Amniotic epithelial cell (primary cell): ENCODE results near the gene USB1.
A peak's percentile ranks its signal among the peaks of the same experiment; 100 is the strongest.

Experiments used
- DNase-seq: peaks from one replicate; pipeline ENCODE4 v3.0.0-alpha.2; 2010; ENCODE audit warnings: low read depth

USB1 gene

DNA sequence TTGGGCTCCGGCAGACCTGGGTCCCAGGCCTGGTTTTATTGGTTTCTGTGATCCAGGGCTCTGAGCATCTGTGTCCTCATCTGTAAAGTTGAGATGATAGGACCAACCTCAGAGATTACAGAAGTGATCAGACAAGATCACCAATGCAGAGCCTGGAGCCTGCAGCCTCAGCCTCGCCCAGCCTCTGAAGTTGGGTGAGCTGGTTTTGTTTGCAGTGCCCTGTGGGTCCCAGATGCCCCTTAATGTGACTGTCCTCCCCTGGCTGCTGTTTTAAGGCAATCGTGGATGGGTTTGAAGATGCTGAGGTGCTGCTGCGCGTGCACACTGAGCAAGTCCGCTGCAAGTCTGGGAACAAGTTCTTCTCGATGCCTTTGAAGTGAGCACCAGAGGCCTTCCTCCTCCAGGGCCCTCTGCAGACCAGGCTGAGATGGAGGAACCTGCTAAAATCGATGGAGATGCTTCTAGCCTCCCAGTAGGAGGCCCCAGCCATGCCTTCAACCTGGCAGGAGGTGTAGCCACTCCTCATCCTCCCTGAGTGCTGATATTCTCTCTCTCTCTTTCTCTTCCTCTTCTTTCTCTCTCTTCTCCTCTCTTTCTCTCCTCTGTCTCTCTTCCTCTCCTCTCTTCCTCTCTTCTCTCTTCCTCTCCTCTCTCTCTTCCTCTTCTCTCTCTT, 18.8 kb downstream of the USB1 start:
- DNase-seq, result no peak

GRCh38 chr16:58020628-58021521, 19.7 kb downstream of the USB1 start:
- DNase-seq, result no peak

DNA sequence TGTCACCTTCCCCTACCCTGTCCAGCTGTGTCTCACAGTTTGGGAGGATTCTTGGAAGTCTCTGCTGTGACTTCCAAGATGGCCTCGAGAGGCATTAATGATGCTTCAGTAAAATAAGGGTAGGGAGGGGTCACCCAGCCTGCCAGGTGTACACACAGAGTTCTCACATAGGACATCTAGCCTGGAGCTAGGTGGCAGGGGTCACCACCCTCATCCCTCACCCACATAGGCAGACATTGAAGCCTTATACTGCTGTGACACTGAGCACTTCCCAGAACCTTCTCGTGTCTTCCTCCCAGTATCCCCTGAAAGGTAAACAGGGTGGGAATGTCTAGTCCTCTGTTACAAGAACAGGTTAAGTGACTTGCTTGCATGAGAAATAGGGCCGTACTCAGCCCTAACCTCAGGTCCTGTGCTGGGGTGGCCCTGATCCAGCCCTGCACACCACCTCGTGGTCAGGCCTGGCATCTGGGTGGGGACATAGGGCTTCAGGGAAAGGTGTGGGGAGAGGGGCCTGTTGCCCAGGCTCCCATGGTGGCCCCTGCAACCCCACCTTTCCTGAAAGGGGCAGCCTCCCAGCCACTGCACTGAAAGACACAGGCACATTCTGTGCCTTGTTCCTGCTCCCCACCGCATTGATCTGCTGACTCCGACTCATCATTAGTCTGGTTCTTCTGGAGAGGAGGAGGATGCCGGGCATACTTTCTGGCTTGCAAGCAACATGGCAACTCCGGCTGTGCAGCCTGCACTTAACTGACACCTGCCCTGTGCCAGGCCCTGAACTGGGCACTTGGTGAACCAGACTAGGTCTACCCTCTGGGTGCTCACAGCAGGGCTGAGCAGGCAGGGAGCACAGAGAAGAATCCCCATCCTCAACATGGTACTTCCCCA, 20.7 kb downstream of the USB1 start:
- DNase-seq, result peak; percentile 55

- DNase-seq, result peak; percentile 73
Observed at GRCh38 chr16:58022601-58023371, 21.6 kb downstream of the USB1 start.

DNA sequence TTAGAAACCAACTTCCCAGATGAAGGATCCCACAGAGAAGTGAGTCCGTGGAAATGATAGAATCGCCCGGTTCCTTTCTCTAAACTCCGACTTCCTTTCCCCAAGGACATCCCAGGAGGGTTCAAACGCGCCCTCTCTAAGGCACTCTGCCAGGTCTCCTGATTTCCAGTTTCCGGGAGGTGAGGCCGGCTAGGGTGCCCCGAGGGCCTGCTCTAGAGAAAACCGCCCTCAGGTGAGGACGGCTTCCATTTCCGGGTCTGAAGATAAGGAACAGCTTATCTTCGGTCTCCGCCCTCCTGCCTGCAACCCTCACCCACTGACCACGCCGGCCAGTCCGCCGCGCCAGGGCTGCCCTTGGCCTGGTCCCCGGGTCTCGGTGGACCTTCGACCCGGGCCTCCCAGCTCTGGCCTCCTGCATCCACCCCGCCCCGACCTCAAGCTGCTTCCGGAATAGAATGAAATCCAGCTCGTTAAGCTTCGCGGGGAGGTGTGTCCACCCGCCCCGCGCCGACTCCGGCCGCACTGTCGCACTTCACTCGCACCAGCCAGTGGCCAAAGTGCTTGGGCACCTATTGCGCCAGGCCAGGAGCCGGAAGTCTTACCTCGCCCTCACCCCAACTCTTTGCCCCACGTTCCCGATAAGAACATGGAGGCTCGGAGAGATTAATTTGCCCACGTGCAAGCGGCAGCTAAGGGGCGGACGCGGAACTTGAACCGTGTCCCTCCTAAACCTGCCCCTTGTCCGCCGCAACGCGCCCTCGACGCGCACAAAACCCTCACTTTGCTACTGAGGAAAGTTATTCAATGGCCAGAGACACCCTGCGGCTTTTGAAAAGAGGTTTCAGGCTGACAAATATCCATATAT, 23.5 kb downstream of the USB1 start:
- no peak for DNase-seq

- DNase-seq, result peak; percentile 62
Observed at GRCh38 chr16:58025351-58026138, 24.3 kb downstream of the USB1 start, which contains the start of gene MMP15. Gene MMP15, plus strand, starts transcription at chr16:58025754. Its CDS starts 597 bp downstream, at chr16:58026351.

DNA sequence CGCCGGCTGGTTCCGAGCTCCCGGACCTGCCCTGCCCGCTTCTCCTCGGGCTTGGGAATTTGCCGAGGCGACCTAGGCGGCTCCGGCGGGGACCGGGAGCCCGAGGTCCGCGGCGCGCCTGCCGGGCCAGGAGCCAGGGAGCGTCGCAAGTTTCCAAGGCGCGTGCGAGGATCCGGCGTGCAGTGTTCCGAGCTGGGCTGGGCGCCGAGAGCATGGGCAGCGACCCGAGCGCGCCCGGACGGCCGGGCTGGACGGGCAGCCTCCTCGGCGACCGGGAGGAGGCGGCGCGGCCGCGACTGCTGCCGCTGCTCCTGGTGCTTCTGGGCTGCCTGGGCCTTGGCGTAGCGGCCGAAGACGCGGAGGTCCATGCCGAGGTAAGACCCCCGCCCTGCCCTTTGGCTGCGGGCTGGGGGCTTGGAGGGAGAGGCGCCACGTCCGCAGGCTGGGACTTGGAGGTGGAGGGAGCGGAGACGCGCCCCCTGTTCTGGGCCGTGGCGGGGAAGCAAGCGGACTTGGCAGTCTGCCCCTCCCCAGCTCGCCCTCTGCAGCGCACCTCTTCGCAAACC, 25.0 kb downstream of the USB1 start:
- DNase-seq, result peak; percentile 31

DNA sequence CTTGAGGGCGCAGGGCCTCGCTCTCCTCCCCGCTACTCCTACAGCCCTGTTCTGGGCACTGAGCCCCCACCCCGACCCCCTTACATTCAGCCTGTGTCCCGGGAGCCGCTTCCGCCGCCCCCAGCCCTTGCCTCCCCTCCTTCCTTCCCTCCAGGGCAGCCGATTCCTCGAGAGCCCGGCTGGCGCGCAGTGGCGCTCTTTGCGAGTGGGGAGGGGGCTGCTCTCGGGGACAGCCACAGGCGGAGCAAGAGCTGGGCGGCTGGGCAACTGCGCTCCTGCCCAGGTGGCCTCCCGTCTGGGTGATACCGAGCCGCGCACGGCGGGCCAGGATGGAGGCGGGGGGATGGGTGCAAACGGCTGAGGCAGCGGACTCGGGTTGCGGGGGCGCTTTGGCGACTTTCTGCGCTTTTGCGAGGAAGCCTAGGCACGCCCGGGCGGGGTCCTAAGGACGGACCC, 25.5 kb downstream of the USB1 start:
- DNase-seq, result no peak

DNA sequence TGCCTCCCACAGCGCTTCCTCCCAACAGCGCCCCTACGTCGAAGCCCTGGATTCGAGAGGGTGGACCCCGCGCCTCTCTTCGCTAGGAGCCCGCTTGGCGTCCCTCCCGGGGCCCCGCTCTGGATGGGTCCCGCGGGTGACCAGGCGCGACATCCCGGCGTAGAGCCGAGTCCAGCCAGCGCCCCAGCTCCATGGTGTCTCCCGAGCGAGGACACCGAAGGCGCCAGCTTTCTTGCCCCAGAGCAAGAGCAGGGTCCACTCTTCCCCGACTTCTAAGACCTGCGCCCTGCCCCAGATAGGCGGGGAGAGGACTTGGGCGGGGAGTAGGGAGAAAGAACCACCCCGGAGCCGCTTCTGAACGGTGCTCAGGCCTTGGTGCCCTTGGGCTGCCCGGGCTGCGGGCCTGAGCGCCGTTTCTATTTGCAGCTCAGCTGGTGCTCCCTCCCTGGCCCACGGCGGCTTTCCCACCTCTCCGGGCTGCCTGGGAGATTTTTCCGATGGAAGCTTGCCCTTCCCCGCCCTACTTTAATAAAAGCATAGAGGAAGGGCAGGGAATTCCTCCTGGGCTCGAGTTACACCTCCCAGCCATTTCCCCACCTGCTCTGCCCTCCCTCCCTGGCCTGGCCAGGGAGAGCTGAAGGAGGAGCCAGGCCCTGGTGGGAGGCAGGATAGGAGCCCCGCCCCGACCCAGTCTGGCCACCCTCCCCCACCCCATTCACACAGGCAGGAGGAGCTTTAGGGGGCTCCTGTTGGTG, 26.1 kb downstream of the USB1 start:
- peak; percentile 37 for DNase-seq

- DNase-seq, result no peak
Observed at GRCh38 chr16:58027916-58028455, 26.8 kb downstream of the USB1 start.

GRCh38 chr16:58028541-58029070, 27.4 kb downstream of the USB1 start:
- no peak for DNase-seq

DNA sequence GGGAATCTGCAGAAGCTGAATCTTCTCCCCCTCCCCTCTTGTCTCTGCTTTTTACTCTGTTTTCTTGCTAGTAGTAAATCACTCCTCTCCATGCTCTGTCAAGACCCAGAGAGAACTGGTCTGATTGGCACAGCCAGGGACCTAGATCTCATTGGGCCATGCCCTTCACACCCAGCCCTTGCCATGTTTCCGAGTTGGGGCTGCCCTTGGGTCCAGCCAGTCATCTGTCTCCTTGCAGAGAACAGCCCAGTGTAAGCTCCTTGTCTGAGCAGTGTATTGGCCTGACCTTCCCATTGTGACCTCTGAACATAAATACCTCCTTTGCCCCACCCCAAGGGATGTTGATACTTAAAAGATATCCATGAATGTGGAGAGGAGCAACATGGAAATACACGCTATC, 28.2 kb downstream of the USB1 start:
- DNase-seq, result no peak

- DNase-seq, result no peak
Observed at GRCh38 chr16:58030136-58030840, 29.1 kb downstream of the USB1 start.

- no peak for DNase-seq
Observed at GRCh38 chr16:58031016-58031800, 30.0 kb downstream of the USB1 start.

DNA sequence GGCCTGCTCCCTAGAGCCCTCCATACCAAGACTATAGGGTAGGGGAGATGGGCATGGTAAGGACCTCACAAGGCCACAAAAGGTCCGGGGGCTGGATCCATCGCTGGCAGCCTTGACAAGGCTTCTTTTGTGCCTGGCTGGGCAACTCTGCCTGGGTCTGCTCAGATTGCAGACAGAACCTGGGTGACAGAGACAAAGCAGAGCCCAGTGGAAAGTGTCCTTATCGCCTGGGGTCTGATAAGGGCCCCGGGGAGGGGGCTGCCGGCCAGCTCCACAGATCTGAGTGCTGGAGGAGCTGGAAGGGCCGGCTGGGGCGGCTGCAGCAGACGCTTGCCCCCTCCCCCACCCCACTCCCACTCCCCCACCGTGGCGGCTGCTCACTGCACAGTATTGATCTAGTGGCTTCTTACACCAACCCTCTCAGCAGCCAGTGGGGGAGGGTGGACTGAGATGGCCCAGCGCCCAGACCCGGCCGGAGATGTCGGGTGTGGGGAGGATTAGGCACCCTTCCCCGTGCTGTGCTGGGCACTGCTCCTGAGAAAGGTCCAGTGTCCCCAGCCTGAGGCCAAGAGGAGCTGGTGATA, 31.6 kb downstream of the USB1 start:
- no peak for DNase-seq

DNA sequence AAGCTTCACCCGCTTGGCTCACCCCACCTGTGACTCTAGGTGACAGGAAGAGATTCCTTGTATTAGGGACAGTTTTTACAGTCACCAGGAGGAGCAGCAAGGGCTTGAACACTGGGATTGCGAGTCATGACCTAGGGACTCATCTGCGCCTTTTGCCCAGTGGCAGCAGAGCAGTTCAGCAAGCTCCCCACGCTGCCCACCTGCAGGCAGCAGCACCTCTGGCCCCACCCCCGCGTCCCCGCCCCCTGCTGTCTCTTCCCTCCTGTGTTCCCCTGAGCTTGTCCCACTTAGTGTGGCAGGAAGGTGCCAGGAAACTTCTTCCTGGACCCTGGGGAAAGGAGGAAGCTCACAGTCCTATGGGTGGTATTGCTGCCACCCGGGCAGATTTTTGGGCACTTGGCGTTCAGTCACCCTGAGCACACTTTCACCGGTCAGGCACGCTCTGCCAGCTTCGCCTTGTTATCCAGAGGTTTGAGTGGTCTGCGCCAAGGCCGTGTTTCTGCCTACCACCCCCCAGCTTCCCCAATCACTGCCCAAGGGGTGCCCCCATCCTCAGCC, 33.0 kb downstream of the USB1 start:
- no peak for DNase-seq
